NCI-H2029 (cell line): ENCODE results near the gene STAMBPL1.
A peak's percentile ranks its signal among the peaks of the same experiment; 100 is the strongest.
"Not testable (repeated sequence)": the region's sequence is repeated elsewhere in the genome, so short reads cannot be mapped to it uniquely, and the experiment has no call there.

ENCODE experiments used
- DNase-seq: peaks from one replicate; lab custom pipeline; 2025; lab: John Stamatoyannopoulos, UW

STAMBPL1 gene

GRCh38 chr10:88857831-88858230 is 22.2 kb upstream of the STAMBPL1 start:
- no peak for DNase-seq

- DNase-seq, result no peak
Measured at GRCh38 chr10:88858491-88858890, 21.6 kb upstream of the STAMBPL1 start.

GRCh38 chr10:88861036-88861435 is 19.0 kb upstream of the STAMBPL1 start:
- DNase-seq, result no peak

GRCh38 chr10:88865281-88865876 is 14.7 kb upstream of the STAMBPL1 start:
- no peak for DNase-seq

GRCh38 chr10:88866454-88866853 is 13.6 kb upstream of the STAMBPL1 start:
- DNase-seq, result no peak

GRCh38 chr10:88870089-88870488 is 10.0 kb upstream of the STAMBPL1 start:
- DNase-seq, result no peak

- no peak for DNase-seq
Measured at GRCh38 chr10:88873757-88874156, 6.3 kb upstream of the STAMBPL1 start.

GRCh38 chr10:88874281-88874680 is 5.8 kb upstream of the STAMBPL1 start:
- no peak for DNase-seq

GRCh38 chr10:88875081-88875480 is 5.0 kb upstream of the STAMBPL1 start:
- DNase-seq, result no peak

GRCh38 chr10:88877298-88877697 is 2.7 kb upstream of the STAMBPL1 start:
- no peak for DNase-seq

- DNase-seq, result peak; percentile 62
Measured at GRCh38 chr10:88880282-88881076, 434 bp downstream of the STAMBPL1 start.

- no peak for DNase-seq
Measured at GRCh38 chr10:88881320-88881719, 1.3 kb downstream of the STAMBPL1 start.

- DNase-seq, result no peak
Measured at GRCh38 chr10:88881922-88882645, 2.0 kb downstream of the STAMBPL1 start.

GRCh38 chr10:88882646-88883447 is 2.8 kb downstream of the STAMBPL1 start:
- DNase-seq, result not testable (repeated sequence)

GRCh38 chr10:88883448-88883809 is 3.4 kb downstream of the STAMBPL1 start:
- no peak for DNase-seq

GRCh38 chr10:88886557-88886956 is 6.5 kb downstream of the STAMBPL1 start:
- DNase-seq, result no peak

- DNase-seq, result no peak
Measured at GRCh38 chr10:88888810-88889445, 8.9 kb downstream of the STAMBPL1 start.

GRCh38 chr10:88889559-88890337 is 9.7 kb downstream of the STAMBPL1 start:
- DNase-seq, result no peak

GRCh38 chr10:88890681-88891381 is 10.8 kb downstream of the STAMBPL1 start:
- DNase-seq, result no peak

- no peak for DNase-seq
Measured at GRCh38 chr10:88892222-88892967, 12.3 kb downstream of the STAMBPL1 start.
